ENCODE data around the gene ANXA5.

- TF ChIP-seq, protein P1, sequence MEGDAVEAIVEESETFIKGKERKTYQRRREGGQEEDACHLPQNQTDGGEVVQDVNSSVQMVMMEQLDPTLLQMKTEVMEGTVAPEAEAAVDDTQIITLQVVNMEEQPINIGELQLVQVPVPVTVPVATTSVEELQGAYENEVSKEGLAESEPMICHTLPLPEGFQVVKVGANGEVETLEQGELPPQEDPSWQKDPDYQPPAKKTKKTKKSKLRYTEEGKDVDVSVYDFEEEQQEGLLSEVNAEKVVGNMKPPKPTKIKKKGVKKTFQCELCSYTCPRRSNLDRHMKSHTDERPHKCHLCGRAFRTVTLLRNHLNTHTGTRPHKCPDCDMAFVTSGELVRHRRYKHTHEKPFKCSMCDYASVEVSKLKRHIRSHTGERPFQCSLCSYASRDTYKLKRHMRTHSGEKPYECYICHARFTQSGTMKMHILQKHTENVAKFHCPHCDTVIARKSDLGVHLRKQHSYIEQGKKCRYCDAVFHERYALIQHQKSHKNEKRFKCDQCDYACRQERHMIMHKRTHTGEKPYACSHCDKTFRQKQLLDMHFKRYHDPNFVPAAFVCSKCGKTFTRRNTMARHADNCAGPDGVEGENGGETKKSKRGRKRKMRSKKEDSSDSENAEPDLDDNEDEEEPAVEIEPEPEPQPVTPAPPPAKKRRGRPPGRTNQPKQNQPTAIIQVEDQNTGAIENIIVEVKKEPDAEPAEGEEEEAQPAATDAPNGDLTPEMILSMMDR (IDR thresholded peaks at IDR 0.05) = no peak
- TF ChIP-seq POLR2A (IDR thresholded peaks at IDR 0.05) = no peak
Measured at GRCh38 chr4:121684561-121684960, 12.2 kb downstream of the ANXA5 start.
